PFSK-1 (cell line): ENCODE measurements around the gene AIP.

Experiments
- FOXP2 ChIP-seq: optimal IDR thresholded peaks from 2 replicates; pipeline ENCODE3; 2011; ENCODE audit warnings: borderline replicate concordance, control low read depth, inconsistent platforms; ENCODE audit not compliant: insufficient read depth; ENCODE audit errors: extremely low read length, extremely low read depth
- POLR2AphosphoS5 ChIP-seq: IDR thresholded peaks from 2 replicates; pipeline ENCODE4 v1.6.1; 2012; ENCODE audit warnings: low read depth, mild to moderate bottlenecking, control low read depth, low read length, moderate library complexity
- SIN3A ChIP-seq: IDR thresholded peaks from 2 replicates; pipeline ENCODE4 v1.6.1; 2012; ENCODE audit warnings: mild to moderate bottlenecking, low read length, moderate library complexity, borderline replicate concordance; ENCODE audit not compliant: insufficient read depth
- TAF1 ChIP-seq: IDR thresholded peaks from 2 replicates; pipeline ENCODE4 v1.6.1; 2012; ENCODE audit warnings: low read length, control low read depth, borderline replicate concordance; ENCODE audit not compliant: insufficient read depth
- TF ChIP-seq, protein P1 (sequence below), 2 experiments: IDR thresholded peaks; 2 replicates each; pipeline versions ENCODE4 v1.6.1 to v1.8.0; 2011 to 2012; ENCODE audit warnings: low read depth in 2 of 2, low read length in 2 of 2, control low read depth in 1 of 2, inconsistent platforms in 1 of 2, mild to moderate bottlenecking in 1 of 2, moderate library complexity in 1 of 2; ENCODE audit not compliant: insufficient read depth in 1 of 2

DNA sequence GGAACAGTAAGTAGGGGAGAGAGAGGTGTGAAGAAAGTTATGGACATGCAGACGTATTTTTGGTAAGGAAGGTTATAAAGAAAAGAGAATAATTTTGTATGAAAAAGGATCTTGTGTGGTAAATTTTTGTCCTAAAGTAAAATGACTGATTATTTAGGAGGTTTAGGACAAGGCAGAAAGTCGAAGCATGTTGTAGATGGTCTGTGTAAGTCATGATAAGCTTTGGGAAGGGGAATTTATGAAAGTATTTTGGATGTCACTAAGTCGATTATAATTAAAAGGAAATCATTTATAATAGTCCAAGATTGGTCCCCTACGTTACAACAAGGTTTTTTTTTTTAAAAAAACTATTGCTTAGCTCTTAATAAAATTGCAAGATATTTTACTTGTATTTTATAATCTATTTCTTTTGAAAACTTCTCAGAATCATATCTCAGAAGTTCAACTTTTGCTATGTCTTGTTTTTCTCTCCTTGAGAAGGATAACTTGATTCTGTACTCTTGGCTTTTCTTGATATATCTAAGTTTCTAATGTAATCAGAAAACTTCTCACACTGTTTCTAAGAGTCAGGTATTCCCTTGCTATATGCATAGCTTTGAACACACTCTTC lies 51.3 kb downstream of the AIP start:
- TF ChIP-seq SIN3A (no peak), POLR2AphosphoS5 (no peak), FOXP2 (no peak), TAF1 (no peak)
- TF ChIP-seq, protein P1, sequence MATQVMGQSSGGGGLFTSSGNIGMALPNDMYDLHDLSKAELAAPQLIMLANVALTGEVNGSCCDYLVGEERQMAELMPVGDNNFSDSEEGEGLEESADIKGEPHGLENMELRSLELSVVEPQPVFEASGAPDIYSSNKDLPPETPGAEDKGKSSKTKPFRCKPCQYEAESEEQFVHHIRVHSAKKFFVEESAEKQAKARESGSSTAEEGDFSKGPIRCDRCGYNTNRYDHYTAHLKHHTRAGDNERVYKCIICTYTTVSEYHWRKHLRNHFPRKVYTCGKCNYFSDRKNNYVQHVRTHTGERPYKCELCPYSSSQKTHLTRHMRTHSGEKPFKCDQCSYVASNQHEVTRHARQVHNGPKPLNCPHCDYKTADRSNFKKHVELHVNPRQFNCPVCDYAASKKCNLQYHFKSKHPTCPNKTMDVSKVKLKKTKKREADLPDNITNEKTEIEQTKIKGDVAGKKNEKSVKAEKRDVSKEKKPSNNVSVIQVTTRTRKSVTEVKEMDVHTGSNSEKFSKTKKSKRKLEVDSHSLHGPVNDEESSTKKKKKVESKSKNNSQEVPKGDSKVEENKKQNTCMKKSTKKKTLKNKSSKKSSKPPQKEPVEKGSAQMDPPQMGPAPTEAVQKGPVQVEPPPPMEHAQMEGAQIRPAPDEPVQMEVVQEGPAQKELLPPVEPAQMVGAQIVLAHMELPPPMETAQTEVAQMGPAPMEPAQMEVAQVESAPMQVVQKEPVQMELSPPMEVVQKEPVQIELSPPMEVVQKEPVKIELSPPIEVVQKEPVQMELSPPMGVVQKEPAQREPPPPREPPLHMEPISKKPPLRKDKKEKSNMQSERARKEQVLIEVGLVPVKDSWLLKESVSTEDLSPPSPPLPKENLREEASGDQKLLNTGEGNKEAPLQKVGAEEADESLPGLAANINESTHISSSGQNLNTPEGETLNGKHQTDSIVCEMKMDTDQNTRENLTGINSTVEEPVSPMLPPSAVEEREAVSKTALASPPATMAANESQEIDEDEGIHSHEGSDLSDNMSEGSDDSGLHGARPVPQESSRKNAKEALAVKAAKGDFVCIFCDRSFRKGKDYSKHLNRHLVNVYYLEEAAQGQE (IDR thresholded peaks at IDR 0.05; ENCODE audit: insufficient read depth in 1 of 2, low read depth in 2 of 2, low read length in 2 of 2), result no peak
